Astrocyte of the spinal cord (primary cell): ENCODE results near the gene FAM177A1.

Experiments
- DNase-seq: peaks from one replicate; pipeline ENCODE4 v3.0.0; 2011; ENCODE audit warnings: low read depth, low spot score
- H3K4me3 ChIP-seq: 2 replicates; pipeline ENCODE4 v1.5.1; 2011; ENCODE audit warnings: low read depth, mild to moderate bottlenecking, low read length, moderate library complexity
- CTCF ChIP-seq: IDR thresholded peaks from 2 replicates; pipeline ENCODE4 v1.5.1; 2012; ENCODE audit warnings: low read depth, mild to moderate bottlenecking, low read length, inconsistent platforms
- in situ Hi-C: cut with HindIII; loops from 2 replicates; pipeline ENCODE4 v1.10.0; 2017; ENCODE audit warnings: low sequenced_read_pairs

Gene FAM177A1

DNA sequence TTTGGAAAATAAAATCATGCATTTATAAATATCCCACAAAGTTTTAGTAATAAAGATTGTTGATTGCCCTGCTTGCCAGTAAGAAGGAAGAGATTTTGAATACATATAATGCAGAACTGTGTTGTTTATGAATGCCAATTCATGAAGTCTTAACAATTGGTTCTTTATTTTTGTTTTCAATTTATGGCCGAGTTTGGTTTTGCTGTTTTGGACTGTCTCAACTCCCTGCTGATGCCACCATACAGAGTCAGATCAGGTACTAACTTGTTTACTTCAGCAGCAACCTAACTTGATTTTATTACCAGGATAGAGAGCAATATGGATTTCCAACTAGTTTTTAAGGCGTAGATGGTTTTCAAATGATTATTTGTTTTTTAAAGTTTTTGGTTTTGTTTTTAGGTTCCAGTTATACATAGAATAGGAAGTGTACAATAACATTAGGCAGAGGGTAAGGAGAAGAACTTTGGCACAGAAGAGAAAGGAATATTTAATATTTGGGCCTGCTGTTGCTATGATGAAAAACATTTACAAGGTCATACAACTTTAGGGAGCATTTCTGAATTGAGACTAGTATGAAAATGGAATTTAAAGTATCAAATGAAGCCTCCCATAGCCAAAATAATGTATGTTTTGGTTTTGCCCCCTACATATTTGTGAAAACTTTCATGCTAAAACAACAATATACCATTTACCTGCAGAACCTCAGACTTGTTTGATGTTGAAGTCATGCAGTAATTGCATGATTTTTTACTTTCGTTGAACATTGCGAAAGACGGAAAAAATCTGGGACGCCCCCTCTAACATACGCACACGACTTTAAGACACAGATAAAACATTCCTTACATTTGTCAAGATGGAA lies 904 bp upstream of the FAM177A1 start:
- H3K4me3 ChIP-seq: peak overlapping the region; percentile 64
- DNase-seq: no peak
- in situ Hi-C loops: no loop called here
- TF ChIP-seq CTCF: no peak

GRCh38 chr14:35045798-35046047 lies 349 bp upstream of the FAM177A1 start:
- TF ChIP-seq CTCF: no peak
- peak overlapping the region; percentile 64 for H3K4me3 ChIP-seq
- DNase-seq: no peak
- in situ Hi-C loops: no loop called here

DNA sequence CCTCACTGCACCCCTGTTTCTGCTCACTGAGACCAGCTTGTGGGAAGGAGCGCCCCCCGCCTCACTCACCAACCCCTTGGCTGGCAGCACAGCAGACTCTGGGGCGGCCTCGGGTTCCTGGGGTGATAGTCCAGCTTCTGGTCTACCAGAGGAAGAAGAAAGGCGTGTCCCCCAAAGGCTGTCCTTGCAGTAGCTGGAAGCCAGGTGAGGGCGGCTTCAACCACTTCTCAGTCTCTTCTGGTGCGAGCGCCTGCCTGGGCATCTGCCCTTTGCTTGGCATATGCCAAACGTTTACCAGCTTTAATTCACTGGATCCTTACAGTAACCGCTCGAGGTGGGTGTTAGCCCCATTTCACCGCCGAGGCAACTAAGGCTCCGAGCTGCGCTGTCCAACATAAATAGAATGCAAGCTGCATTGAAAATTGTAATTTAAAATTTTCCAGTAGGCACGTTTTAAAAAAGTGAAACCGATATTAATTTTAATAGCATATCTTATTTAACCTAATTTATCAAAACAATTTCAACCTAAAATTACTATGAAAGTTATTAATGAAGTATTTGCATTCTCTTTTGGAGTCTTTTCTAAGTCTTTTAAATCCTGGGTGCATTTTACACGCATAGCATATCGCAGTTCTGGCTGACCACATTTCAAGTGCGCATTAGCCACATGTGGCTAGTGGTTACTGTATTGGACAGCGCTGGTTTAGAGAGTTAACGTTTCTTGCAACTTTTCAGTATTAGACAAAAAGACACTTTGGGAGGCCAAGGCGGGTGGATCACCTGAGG lies 872 bp downstream of the FAM177A1 start:
- peak; percentile 15 for DNase-seq
- no peak for TF ChIP-seq CTCF

DNA sequence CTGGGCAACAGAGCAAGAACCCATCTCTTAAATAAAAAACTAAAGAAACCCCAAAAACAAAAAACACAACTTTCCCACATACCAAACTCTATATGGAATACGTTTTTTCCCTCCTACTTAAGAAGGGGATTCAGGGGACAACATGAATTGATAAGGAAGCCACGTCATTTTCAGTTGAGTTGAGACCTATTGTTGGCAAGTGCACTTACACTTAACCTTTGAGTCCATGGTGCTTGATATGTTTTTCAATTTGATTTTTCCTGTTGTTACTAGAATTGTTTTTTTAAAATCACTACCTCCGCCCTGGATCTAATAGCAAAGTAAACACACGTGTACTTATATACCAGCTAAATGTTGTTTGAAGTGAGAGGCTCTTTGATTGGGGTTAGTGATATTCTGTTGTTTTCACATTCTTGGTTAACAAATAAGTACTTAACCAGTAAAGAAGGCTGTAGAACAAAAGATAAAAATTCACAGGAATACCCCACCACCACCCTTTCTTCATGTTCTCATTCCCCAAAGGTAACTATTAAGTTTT lies 2.0 kb downstream of the FAM177A1 start:
- DNase-seq: no peak
- in situ Hi-C loops: no loop called here
- no peak overlapping the region for H3K4me3 ChIP-seq
- TF ChIP-seq CTCF: no peak

More for the DNA sequence above, 872 bp downstream of the FAM177A1 start:
- peak overlapping the region; percentile 93 for H3K4me3 ChIP-seq
- in situ Hi-C loops: no loop called here

- peak; percentile 49 for DNase-seq
- no peak overlapping the region for H3K4me3 ChIP-seq
- in situ Hi-C loops: no loop called here
- TF ChIP-seq CTCF: no peak
Measured at GRCh38 chr14:35050652-35051051, 4.6 kb downstream of the FAM177A1 start.

DNA sequence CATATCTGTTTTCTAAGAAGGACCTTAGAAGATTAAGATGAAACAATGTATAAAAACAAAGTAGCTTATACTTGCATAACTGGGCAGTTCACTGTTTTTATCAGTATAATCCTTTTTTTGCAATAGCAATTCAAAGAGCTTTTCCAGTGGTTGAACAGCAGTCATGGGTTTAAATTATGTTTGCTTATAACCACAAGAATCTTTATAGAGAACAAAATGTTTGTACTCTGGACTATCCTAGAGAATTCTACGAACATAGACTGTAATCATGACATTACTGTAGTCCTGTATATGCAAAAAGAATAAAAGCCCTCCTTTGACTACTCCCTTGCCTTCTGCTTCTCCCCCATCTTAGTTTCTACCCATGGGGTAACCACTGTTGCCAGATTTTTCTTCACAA lies 5.7 kb downstream of the FAM177A1 start:
- no peak for TF ChIP-seq CTCF
- peak; percentile 74 for DNase-seq
- in situ Hi-C loops: no loop called here
- no peak overlapping the region for H3K4me3 ChIP-seq
